ENCODE results near the gene SLC35F6. TPM values are rescaled to one million over a fixed set of nuclear protein-coding genes. Genes with fewer than 3 reads are reported as not detected.

SLC35F6 gene
- polyA plus RNA-seq, 1 donor from 2014 or later, result 10.8 TPM

DNA sequence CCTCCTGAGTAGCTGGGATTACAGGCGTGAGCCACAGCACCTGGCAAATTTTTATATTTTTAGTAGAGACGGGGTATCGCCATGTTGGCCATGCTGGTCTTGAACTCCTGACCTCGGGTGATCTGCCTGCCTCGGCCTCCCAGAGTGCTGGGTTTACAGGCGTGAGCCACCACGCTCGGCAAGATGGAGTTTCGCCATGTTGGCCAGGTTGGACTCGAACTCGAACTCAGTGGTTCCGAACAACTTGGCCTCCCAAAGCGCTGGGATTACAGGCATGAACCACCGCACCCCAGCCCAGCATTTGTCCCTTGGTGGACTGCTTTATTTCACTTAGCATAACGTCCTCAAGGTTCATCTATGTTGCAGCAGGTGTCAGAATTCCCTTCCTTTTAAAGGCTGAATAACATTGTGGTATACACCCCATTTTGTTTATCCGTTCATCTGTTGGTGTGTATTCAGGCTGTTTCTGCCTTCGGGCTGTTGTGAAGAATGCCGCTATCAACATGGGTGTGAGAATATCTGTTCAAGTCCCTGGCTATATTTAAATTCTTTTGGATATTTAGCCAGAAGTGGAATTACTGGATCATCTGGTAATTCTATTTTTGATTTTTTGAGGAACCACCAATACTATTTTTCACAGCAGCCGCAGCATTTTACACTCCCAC, 20.6 kb downstream of the SLC35F6 start (continued):
- TF ChIP-seq TAF1 (IDR thresholded peaks at IDR 0.05; ENCODE audit: low read depth), result no peak
- no peak for TF ChIP-seq RAD21 (conservative IDR thresholded peaks at IDR 0.05)
- TF ChIP-seq EP300 (conservative IDR thresholded peaks at IDR 0.05; ENCODE audit: poor library complexity, severe bottlenecking), result no peak

DNA sequence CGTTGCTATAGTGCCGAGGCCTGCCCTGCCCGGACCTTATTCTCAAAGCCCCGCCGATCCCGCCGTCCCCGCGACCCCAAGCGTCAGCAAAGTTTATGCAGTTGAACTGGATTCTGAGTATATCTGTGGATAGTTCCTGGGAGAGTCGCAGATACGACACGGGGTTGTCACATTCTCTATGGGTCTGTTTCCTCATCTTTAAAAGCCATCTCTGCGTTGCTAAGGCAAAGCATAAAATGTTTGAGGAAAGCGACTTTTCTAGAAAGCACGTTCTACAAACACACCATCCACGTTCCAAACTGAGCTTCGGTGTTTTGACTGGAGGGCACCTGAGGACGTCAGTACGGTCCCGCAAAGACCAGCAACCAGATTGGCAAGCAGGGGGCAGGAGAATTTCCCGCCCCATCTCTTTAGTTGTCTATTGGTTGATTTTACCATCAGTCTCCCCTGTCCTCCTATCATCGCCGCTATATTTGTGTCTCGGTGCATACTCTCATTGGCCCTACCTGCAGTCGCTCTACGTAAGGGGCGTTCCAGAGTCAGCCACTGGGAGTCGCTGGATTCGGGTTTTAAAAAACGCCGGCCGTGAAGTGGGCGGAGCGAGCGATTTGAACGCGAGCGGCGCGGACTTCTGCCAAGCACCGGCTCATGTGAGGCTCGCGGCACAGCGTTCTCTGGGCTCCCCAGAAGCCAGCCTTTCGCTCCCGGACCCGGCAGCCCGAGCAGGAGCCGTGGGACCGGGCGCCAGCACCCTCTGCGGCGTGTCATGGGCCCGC, 21.5 kb downstream of the SLC35F6 start, which contains the start of gene CENPA:
TSS of gene CENPA (plus strand) at position 626 of the 776 bp plus-strand sequence. CDS start at position 767, 141 bp downstream.
- Histone ChIP-seq H3F3A (ENCODE audit: insufficient read depth, low read length, poor library complexity, severe bottlenecking) (no peaks in the 10 kb centered on the region), H2AFZ (ENCODE audit: low read depth, low read length) (no peak within 1 kb of the TSS), H3K27me3 (ENCODE audit: insufficient read depth, low read depth, low read length) (no peaks in the 10 kb centered on the region), H3K4me2 (ENCODE audit: low read length) (peak within 1 kb of the TSS; percentile 67), H3K9me2 (ENCODE audit: insufficient read depth, low read length) (no peaks in the 10 kb centered on the region), H3K36me3 (ENCODE audit: insufficient read depth, low read length) (no peaks in the 10 kb centered on the region), H3K9ac (ENCODE audit: low read length) (no peak within 1 kb of the TSS), H4K20me1 (ENCODE audit: insufficient read depth) (no peaks in the 10 kb centered on the region), H3K9me3 (ENCODE audit: low read length) (no peaks in the 10 kb centered on the region), H3K4me3 (ENCODE audit: low read length) (peak within 1 kb of the TSS; percentile 67), H3K79me2 (replicated peaks; ENCODE audit: insufficient read depth, low read length) (no peaks in the 10 kb centered on the region), H3K27ac (ENCODE audit: low read length) (peak within 1 kb of the TSS; percentile 18)
- TF ChIP-seq SMC3 (conservative IDR thresholded peaks at IDR 0.05; ENCODE audit: poor library complexity) (peak; percentile 46), MXI1 (conservative IDR thresholded peaks at IDR 0.05; ENCODE audit: poor library complexity, severe bottlenecking) (peak; percentile 99), POLR2AphosphoS5 (IDR thresholded peaks at IDR 0.05) (peak; percentile 53), TAF1 (IDR thresholded peaks at IDR 0.05; ENCODE audit: low read depth) (no peak), EP300 (conservative IDR thresholded peaks at IDR 0.05; ENCODE audit: poor library complexity, severe bottlenecking) (peak; percentile 17), EZH2 (IDR thresholded peaks at IDR 0.05; ENCODE audit: borderline replicate concordance, insufficient read depth, low read length, poor library complexity, severe bottlenecking) (no peak), RAD21 (conservative IDR thresholded peaks at IDR 0.05) (peak; percentile 28)
- TF ChIP-seq, protein P1, sequence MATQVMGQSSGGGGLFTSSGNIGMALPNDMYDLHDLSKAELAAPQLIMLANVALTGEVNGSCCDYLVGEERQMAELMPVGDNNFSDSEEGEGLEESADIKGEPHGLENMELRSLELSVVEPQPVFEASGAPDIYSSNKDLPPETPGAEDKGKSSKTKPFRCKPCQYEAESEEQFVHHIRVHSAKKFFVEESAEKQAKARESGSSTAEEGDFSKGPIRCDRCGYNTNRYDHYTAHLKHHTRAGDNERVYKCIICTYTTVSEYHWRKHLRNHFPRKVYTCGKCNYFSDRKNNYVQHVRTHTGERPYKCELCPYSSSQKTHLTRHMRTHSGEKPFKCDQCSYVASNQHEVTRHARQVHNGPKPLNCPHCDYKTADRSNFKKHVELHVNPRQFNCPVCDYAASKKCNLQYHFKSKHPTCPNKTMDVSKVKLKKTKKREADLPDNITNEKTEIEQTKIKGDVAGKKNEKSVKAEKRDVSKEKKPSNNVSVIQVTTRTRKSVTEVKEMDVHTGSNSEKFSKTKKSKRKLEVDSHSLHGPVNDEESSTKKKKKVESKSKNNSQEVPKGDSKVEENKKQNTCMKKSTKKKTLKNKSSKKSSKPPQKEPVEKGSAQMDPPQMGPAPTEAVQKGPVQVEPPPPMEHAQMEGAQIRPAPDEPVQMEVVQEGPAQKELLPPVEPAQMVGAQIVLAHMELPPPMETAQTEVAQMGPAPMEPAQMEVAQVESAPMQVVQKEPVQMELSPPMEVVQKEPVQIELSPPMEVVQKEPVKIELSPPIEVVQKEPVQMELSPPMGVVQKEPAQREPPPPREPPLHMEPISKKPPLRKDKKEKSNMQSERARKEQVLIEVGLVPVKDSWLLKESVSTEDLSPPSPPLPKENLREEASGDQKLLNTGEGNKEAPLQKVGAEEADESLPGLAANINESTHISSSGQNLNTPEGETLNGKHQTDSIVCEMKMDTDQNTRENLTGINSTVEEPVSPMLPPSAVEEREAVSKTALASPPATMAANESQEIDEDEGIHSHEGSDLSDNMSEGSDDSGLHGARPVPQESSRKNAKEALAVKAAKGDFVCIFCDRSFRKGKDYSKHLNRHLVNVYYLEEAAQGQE (IDR thresholded peaks at IDR 0.05; ENCODE audit: borderline replicate concordance), result no peak
- TF ChIP-seq, protein P2, sequence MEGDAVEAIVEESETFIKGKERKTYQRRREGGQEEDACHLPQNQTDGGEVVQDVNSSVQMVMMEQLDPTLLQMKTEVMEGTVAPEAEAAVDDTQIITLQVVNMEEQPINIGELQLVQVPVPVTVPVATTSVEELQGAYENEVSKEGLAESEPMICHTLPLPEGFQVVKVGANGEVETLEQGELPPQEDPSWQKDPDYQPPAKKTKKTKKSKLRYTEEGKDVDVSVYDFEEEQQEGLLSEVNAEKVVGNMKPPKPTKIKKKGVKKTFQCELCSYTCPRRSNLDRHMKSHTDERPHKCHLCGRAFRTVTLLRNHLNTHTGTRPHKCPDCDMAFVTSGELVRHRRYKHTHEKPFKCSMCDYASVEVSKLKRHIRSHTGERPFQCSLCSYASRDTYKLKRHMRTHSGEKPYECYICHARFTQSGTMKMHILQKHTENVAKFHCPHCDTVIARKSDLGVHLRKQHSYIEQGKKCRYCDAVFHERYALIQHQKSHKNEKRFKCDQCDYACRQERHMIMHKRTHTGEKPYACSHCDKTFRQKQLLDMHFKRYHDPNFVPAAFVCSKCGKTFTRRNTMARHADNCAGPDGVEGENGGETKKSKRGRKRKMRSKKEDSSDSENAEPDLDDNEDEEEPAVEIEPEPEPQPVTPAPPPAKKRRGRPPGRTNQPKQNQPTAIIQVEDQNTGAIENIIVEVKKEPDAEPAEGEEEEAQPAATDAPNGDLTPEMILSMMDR (IDR thresholded peaks at IDR 0.05; ENCODE audit: poor library complexity, severe bottlenecking), result peak; percentile 64
